Measurements from ENCODE around the gene DMWD.

DNA sequence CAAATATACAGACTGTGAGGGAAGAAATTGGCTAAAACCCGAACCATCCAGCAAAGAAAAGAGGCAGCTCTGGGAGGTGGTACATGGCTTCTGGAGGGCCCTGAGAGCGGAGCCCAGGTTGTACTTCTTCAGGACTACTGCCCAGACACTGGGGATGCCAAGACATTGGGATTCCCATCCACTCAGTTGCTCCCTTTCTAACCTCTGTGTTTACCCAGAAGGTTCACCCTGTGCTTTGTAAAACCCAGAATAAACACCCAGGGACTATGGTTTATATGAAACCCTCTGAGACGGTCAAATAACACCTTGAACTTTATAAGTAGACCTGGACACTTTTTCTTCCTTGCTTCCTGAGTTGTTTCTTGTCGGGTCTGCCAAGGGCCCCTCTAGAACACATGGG lies 49.7 kb downstream of the DMWD start:
- TF ChIP-seq, protein P1, sequence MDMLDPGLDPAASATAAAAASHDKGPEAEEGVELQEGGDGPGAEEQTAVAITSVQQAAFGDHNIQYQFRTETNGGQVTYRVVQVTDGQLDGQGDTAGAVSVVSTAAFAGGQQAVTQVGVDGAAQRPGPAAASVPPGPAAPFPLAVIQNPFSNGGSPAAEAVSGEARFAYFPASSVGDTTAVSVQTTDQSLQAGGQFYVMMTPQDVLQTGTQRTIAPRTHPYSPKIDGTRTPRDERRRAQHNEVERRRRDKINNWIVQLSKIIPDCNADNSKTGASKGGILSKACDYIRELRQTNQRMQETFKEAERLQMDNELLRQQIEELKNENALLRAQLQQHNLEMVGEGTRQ (IDR thresholded peaks at IDR 0.05; ENCODE audit: low read depth, low read length), result no peak
- TF ChIP-seq, protein P1 (CRISPR knock-in tag; IDR thresholded peaks at IDR 0.05; ENCODE audit: borderline replicate concordance), result no peak
- TF ChIP-seq HNRNPK (IDR thresholded peaks at IDR 0.05; ENCODE audit: low read depth, low read length, poor library complexity, severe bottlenecking) (no peak), CHD2 (IDR thresholded peaks at IDR 0.05; ENCODE audit: low read depth, low read length) (no peak), JUNB (CRISPR knock-in tag; IDR thresholded peaks at IDR 0.05; ENCODE audit: borderline replicate concordance) (no peak), SETDB1 (CRISPR knock-in tag; IDR thresholded peaks at IDR 0.05; ENCODE audit: borderline replicate concordance) (no peak), FOXJ3 (CRISPR knock-in tag; IDR thresholded peaks at IDR 0.05; ENCODE audit: borderline replicate concordance) (no peak)
- TF ChIP-seq, protein P2, sequence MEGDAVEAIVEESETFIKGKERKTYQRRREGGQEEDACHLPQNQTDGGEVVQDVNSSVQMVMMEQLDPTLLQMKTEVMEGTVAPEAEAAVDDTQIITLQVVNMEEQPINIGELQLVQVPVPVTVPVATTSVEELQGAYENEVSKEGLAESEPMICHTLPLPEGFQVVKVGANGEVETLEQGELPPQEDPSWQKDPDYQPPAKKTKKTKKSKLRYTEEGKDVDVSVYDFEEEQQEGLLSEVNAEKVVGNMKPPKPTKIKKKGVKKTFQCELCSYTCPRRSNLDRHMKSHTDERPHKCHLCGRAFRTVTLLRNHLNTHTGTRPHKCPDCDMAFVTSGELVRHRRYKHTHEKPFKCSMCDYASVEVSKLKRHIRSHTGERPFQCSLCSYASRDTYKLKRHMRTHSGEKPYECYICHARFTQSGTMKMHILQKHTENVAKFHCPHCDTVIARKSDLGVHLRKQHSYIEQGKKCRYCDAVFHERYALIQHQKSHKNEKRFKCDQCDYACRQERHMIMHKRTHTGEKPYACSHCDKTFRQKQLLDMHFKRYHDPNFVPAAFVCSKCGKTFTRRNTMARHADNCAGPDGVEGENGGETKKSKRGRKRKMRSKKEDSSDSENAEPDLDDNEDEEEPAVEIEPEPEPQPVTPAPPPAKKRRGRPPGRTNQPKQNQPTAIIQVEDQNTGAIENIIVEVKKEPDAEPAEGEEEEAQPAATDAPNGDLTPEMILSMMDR (CRISPR knock-in tag; IDR thresholded peaks at IDR 0.05), result no peak
- TF ChIP-seq, protein P3, sequence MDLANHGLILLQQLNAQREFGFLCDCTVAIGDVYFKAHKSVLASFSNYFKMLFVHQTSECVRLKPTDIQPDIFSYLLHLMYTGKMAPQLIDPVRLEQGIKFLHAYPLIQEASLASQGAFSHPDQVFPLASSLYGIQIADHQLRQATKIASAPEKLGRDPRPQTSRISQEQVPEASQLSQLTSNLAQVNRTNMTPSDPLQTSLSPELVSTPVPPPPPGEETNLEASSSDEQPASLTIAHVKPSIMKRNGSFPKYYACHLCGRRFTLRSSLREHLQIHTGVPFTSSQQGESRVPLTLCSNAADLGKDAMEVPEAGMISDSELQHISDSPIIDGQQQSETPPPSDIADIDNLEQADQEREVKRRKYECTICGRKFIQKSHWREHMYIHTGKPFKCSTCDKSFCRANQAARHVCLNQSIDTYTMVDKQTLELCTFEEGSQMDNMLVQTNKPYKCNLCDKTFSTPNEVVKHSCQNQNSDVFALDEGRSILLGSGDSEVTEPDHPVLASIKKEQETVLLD (CRISPR knock-in tag; IDR thresholded peaks at IDR 0.05; ENCODE audit: low read depth), result no peak
- TF ChIP-seq, protein P4, sequence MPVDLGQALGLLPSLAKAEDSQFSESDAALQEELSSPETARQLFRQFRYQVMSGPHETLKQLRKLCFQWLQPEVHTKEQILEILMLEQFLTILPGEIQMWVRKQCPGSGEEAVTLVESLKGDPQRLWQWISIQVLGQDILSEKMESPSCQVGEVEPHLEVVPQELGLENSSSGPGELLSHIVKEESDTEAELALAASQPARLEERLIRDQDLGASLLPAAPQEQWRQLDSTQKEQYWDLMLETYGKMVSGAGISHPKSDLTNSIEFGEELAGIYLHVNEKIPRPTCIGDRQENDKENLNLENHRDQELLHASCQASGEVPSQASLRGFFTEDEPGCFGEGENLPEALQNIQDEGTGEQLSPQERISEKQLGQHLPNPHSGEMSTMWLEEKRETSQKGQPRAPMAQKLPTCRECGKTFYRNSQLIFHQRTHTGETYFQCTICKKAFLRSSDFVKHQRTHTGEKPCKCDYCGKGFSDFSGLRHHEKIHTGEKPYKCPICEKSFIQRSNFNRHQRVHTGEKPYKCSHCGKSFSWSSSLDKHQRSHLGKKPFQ (CRISPR knock-in tag; IDR thresholded peaks at IDR 0.05; ENCODE audit: insufficient replicate concordance), result no peak
